Hematopoietic multipotent progenitor cell treated with erythropoietin and hydrocortisone succinate and interleukin-3 and kit ligand, for 4 days (in vitro differentiated cells): ENCODE data around the gene SNX24.
"Not testable (repeated sequence)": the region's sequence is repeated elsewhere in the genome, so short reads cannot be mapped to it uniquely, and the experiment has no call there.

Experiments
- DNase-seq: peaks from one replicate; pipeline ENCODE4 v3.0.0-alpha.2; 2015

Gene SNX24

DNA sequence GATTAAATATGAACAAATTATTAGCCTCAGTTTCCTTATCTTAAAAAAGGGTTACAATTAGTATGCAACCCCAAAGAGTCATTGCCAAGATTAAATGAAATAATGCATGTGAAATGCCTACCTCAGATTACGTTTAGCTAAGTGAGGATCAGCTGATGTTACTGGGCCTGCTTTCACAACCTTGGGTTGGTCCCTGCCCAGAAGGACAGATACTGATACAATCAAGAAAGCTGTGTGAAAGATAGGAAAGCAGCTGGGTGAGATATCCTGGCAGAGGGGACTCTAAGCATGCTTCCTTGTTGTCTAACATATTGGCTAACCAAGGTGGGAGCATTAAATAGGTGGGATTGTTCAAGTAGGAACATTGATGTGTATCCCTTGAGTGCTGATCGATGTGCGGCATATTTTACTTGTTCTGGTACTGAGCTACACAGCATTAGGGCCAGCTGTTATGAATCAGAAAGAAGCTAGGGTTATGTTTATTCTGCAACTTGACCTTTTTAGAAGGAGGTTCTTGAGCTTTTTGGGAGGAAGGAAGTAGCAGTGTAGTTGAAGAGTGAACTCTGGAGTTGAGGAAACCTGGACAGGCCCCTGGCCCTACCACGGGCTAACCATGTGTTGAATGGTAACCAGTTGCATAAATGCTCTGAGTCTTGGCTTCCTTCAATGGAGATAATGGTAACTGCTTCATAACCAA lies 28.9 kb downstream of the SNX24 start:
- peak; percentile 52 for DNase-seq

DNA sequence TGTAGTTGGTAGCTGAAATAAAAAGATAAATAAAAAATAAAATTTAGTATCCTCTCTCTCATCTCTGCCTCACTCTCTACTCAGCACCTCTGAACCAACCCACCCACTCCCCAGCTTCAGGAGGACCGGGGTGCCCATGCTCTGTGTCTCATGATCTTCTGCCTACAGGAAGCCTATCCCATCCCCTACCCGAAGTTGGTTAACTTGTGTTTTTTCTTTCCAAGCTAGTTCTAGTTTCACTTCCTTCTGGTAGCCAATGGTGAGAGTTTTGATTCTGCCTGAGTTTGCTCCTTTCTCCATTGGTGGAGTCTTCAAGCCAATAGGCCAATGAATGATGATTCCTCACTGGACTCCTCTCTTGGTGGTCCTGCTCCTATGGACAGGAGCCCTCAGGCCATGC lies 32.1 kb downstream of the SNX24 start:
- no peak for DNase-seq

DNA sequence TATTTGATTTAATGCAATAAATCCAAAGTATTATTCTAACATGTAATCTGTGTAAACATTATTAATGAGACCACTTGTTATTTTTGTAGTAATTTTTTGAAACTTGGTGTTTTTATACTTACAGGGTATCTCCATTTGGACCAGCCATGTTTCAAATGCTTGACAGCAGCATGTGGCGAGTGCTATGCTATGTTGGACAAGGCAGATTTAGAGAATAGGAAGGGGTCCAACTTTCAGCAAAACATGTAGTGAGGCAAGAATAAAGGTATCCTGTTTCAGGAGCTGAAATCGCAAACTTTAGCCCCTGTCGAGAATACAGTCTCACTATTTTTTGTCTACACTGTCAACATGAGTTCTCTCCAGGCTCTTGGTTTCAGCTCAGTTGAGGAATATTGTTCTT lies 33.7 kb downstream of the SNX24 start:
- no peak for DNase-seq

DNA sequence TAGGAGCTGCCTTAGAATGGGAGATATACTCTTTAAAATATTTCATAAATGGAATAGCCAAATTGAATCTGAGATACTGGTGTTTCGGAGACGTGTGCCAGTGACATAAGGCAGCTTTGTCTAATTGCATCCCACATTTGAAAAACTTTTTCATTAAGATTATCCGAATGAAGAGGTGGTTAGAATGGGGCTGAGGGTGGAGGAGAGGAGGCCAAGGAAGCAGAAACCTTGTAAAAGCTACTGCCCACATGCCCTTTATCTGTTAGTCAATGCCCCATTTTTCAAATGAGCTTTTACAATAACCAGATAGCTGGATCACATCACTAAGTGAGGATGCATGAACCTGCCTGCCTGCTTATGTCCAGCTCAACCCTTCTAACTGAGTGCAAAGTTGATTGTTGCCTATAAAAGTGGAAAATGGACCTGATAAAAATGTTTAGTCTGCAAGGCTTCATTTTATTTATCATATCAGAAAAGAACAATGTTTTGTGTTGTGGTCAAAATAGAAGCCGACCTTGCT lies 34.8 kb downstream of the SNX24 start:
- DNase-seq, result no peak

DNA sequence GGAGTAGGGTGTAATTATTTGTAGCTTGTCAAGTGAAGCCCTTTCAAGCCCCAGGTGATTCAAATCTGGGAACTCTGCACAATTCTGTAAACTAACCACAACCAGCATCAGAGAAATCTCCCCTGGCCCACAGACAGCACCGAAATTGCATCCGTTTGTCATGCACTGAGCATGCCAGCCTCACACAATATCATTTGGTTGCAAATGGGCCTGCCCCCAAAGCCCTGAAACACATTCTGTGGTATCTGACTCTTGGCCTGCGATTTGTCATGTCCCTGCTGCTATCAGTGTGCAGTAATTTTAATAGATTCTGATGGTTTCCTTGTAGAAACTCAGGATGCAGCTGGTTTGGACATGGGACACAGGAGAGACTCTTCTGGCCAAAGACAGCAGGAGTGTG lies 35.3 kb downstream of the SNX24 start:
- DNase-seq, result no peak

DNA sequence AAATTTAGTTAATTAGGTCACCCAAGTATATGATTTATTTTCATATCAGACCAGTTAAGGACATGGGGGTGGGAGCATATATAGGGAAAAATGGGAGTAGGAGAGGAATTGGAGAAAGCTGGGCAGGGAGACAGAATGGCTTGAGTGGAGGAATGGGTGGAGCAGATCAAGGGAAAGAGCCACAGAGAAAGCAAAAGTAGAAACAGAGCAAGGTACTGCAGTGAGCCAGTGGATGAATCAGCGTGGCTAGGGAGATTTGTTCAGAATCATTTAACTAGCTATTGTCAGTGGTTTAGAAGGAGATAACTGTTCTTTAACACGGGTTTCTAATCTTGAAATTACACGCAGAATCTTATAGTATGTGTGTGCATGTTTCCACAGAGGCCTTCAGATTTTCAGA lies 37.4 kb downstream of the SNX24 start:
- DNase-seq, result no peak

DNA sequence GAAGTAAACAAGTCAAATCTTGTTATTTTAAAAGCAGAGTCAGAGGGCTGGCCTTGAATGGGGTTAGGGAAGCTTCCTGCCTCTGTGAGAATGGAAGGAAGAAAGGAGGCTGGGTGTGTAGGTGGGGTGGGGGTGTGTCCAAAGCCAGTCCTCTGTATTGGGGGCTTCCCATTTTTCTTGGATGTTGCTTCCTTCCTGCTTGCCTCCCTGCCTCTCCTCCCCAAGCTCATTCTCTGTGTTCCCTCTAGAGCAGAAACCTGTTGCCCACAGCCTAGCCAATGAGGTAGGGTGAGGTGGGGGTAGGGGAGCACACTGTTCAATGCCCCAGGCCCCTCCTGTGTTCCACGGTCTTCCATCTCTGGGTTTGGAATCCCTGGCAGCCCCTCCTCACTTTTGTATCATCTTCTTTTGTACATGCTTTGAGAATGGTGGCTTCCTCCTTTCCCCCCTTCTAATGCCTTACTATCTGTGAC lies 39.7 kb downstream of the SNX24 start:
- DNase-seq, result no peak

DNA sequence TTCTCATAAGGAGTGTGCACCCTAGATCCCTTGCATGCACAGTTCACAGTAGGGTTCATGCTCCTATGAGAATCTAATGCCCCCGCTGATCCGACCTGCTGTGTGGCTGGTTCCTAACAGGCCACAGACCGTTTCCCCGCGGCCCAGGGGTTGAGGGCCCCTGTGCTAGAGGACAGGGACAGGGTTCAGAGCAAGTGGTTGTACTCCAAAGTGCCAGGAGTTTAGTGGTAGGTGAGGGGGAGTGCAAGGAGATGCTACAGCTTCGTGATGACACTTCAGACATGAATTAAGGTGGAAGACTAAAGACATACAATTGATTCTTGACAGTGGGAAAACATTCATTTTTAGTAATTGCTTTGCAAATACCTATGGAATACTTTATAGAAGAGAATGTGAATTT lies 40.5 kb downstream of the SNX24 start:
- no peak for DNase-seq

DNA sequence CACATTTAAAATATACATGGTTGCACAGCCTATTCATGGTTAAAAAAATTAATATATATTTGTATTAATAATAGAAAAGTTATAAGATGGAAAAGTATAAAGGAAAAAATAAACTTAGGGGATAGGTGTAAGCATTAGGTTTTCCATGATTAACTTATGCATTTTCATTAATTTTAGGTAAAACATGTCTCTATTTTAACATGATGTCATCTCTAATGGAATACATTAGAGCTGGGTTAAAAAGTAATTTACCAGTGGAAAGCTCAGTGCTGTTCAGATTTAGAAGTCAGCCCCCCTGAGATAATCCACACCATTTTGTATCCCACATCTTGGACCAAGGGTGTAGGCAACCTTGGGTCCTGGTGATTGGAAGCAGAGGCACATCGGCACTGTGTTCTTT lies 49.7 kb downstream of the SNX24 start:
- DNase-seq, result no peak

DNA sequence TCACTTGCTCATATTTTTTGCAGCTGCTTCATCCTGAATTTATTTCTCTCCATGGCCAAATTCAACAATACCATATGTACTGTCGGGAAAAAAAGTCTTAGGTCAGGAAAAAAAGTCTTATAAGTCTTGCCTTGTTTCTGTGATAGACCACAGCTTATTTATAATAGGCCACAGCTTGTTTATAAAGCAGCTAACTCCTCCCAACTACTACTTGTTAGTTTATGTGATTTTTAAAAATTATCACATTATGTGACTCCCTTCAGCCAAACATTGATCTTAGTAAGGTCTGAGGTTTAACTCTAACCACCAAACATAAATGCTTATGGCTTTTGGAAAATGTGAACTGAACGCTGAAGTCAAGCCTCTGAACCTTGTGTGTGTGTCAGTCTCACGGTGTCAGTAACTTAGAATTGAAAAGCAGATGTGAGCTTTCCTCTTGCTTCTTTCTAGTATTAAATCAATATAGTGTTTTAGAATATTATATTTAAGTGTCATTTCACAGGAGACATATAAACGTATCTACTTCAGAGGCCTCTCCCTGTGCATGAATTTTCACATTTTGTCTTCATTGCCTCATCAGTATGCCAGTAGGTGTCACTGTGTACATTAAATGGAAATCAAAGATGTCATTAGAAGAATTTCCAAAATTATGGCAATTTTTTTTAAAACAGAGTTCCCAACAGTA lies 51.3 kb downstream of the SNX24 start:
- peak; percentile 52 for DNase-seq

DNA sequence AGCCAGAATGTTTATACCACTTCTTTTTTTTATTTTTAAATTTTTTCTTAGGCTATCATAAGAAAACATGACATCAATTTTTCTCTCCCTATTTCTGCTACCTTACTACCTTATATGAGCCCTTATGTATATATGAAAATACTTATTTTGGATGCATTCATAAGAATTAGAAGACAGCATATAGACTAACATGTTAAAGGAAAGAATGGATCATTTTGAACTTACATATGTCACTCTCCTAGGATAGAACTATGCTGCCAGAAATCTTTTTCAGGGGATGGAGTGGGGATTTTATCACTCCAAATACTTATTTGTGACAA lies 51.8 kb downstream of the SNX24 start:
- DNase-seq, result no peak

DNA sequence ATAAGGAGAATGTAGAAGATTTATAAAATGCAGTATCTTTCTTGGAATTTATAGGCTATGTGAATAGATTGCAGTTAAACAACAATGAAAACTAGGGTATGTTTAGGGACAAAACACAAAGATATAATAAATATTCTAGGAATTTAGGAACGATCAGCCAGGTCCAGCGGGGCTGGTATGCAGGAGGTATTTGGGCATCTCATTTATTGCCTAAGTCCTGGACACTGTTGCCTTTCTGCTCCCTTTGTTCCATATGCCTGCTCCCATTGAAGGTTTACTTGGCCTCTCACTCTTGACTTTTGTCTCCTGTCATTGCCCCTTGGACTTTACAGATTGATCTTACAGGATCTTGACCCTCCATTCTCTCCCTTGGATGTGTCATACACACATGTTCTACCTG lies 55.9 kb downstream of the SNX24 start:
- DNase-seq, result no peak

DNA sequence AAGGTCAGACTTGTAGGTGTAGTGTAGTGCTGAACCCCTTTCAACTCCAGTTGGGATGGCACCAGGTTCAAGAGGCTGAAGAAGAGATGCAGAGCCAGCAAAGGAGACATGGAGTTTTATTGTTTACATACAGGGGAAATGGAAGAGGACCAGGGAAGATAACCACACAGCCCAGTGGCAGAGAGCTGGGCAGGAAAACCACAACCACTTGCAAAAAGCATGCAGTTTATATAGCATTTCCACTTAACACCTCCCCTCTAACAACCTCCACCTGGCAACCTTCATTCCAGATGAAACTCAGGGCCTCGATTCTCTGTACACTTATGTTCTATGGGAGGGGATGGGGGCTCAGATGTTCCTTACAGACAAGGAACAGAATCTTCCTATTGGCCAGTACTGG lies 56.9 kb downstream of the SNX24 start:
- DNase-seq, result peak; percentile 18

DNA sequence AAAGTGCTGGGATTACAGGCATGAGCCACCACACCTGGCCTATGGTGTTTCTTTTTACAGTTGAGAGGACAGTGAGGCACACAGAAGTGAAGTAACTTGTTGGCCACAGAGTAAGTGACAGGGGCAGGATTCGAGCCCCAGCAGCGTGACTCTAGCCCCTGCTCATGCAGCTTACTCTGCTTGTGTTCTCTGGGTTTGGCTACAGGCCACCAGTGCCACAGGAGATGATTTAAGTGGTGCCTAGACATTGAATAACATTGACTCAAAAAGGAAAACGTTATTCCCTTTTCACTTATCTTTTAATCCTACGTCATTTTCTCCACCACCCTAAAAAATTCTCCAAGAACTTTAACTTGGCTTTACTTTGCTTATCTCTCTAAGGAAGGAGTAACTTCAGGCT lies 61.4 kb downstream of the SNX24 start:
- no peak for DNase-seq

DNA sequence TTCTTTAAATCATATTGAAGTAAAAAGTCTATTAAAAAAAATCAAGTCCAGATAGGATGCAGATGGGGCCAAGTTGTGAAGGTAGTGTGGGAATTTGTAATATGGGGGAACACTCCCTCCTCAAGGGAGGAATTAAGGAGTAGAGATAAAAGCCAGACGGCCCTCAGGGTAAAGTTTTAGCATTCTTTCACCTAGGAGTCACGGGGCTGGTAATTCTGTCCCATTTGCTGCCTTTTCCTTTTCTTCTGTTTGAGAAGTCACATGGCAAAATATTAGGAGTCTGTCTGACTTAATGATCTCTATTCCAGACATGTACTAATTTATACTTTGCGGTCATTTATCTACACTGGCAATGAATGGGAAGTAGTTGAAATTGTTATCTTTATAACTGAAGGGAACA lies 61.9 kb downstream of the SNX24 start:
- DNase-seq, result no peak

DNA sequence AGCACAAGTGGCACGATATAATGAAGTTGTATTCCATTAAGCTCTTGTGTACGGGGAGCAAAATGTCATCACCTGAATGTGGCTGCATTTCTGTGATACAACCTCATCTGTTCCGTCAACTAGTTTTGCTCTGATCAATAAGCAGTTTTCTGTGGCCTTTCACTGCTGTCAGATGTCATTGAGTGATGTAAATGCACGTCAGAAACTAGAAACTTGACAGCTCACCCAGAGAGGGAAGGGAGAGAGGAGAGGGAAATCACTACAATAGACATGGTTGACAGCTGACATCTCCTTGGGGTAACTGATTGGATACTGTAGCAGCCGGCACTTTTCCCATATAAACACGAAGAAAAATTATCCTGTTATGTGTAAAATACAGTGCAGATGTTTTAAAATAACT lies 62.7 kb downstream of the SNX24 start:
- no peak for DNase-seq

DNA sequence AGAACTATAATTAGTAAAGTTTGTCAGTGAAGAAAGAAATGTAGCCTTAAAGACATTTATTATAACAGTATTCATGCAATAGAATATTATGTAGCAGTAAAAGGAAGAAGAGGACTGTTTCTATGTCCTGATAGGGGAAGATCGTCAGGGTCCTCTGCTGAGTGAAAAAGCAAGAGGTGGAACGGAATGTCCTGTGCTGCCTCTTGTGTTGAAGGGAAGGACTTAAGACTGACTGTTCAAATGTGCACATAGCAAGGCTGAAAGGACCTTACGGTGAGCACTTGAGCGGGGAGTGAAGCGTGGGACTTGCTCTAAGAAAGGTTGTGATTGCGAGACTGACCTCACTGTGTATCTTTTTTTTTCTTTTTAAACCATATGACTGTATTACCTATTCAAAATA lies 63.2 kb downstream of the SNX24 start:
- no peak for DNase-seq

DNA sequence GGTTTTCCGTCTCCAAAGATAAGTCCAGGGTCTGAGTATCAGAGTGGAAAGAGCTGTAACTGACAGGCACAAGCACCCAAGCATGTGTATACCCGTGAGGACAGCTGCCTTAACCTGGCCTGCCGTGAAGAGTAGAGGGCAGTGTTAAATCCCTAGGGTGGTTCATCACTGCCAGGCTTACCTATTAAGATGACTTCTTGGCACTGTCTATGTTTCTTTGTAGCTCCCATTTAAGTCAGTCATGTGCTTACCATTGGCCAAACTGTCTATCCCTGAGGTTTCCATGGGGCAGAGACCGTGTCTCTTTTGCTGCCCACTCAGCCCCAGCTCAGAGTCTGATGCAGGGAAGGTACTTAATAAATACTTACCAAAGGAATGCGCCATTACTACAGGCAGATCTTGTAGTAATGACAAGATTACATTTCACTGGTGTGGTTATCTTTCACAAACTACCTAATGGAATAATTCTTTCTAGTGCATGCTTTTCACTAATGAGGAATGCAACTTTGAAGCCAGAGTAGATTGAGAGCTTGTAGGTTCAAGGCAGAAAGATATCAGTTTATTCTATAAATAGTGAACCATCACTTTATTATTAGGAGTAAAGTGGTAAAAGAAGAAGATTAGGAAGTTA lies 64.2 kb downstream of the SNX24 start:
- DNase-seq, result no peak

DNA sequence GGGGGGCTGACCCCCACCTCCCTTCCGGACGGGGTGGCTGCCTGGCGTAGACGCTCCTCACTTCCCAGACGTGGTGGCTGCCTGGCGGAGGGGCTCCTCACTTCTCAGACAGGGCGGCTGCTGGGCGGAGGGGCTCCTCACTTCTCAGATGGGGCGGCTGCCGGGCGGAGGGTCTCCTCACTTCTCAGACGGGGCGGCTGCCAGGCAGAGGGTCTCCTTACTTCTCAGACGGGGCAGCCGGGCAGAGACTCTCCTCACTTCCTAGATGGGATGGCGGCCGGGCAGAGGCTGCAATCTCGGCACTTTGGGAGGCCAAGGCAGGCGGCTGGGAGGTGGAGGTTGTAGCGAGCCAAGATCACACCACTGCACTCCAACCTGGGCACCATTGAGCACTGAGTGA lies 68.0 kb downstream of the SNX24 start:
- not testable (repeated sequence) for DNase-seq

DNA sequence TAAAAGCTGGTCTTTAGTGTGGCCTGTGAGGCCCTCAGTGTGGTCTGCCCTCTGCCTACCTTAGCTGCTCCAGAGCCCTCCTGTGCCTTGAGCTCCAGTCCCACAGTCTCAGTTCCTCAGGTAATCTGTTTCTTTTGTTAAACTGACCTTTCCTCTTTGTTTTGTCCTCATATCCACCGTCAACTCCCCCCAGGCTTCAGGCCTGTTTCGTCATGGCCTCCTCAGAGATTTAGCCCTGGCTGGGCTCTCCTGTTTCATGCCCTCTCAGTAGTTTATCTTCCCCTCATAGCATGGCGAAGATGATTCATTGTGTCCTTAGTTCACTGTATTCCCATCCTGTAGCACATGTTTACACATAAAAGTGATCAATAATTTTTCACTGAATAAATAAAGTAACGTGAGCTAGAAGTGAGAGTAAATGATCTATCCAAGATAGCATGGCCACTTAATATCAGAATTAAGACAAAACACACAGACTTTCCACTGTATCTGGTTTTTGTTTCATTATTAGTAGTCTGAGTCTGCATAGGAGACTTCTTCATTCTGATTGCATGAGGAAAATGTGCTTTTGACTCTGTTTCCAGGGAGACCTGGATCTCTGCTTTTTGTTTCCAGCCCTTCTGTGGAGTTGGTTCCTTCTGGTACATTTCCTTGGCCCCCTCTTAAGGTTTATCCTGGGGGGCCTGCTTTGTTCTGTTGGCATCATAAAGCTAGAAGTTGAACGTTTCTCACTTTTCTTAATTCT lies 70.5 kb downstream of the SNX24 start:
- DNase-seq, result no peak

DNA sequence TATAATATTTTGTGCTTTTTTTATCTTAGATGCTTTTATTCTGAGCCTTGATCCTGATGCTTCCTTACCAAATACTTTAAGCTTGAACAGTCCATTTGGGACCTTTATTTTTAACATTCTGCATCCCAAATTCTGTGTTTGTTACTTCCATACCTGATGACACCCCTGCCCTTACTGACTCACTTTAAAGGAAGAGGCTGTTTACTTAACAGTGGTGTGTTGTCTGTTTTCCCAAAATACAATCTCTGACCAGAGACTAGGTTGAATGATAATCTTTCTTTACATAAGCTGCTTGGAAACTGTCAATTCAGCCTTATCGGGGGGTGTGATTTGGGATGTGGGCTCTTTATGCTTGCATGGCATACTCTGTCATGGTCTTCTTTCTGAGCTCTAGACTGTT lies 71.1 kb downstream of the SNX24 start:
- no peak for DNase-seq

DNA sequence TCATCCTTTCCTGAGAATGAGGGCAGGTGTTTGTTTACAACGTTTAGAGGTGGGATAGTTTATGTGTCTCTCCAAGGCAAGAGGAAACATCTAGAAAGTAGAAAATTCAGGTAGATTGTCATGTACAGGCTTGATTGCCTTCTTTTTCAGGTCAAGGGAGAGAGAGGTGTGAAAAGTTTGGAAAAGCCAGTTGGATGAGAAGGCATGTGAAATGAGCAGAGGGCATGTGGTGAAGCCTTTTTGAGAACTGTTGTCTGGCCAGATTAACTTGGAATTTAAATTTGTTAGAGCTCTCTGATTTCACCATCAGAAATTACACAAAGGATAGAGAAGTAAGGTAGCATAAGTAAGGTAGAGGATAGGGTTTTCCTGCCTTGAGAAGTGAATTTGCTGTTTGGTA lies 74.6 kb downstream of the SNX24 start:
- no peak for DNase-seq

DNA sequence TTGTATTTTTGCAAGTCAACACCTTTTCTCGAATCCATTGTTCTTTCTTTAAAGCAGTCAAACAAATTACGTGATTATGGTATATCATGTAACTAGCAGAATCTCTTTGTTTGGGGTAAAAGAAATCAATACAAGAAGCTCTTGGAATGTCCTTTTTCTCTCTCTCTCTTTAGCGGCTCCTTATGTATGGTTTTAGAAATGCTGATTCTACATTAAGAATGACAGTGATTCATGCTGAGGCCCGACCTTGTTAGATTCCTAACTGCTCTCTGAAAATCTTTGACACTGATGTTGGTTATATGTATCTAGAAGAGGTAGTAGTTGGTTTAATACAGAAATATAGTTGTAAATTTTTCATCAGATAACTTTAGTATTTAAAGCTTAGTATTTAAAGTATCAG lies 76.4 kb downstream of the SNX24 start:
- no peak for DNase-seq

DNA sequence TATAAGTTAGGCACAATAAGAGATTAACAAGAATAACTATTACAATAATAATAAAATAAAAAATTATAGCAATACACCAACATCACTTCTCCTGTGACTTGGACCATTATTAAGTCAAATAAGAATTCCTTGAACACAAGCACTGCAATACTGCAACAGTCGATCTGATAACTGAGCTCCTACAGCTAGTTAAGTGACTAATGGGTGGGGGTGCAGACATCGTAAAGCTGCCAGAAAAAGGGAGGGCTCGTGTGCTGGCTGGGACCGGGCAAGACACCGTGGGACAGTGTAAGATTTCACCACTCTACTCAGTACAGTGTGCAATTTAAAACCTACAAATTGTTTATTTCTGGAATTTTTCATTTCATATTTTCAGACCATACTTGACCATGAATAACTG lies 78.8 kb downstream of the SNX24 start:
- DNase-seq, result no peak
